Nucleus accumbens (tissue), 56 donors: ENCODE results near the gene NT5E.
A peak's percentile ranks its signal among the peaks of the same experiment; 100 is the strongest.
"Not testable (repeated sequence)": the region's sequence is repeated elsewhere in the genome, so short reads cannot be mapped to it uniquely, and the experiment has no call there.

Source experiments
- DNase-seq, 56 donors: peaks; one replicate each; lab custom pipeline; 2025; lab: John Stamatoyannopoulos, UW

The NT5E gene

DNA sequence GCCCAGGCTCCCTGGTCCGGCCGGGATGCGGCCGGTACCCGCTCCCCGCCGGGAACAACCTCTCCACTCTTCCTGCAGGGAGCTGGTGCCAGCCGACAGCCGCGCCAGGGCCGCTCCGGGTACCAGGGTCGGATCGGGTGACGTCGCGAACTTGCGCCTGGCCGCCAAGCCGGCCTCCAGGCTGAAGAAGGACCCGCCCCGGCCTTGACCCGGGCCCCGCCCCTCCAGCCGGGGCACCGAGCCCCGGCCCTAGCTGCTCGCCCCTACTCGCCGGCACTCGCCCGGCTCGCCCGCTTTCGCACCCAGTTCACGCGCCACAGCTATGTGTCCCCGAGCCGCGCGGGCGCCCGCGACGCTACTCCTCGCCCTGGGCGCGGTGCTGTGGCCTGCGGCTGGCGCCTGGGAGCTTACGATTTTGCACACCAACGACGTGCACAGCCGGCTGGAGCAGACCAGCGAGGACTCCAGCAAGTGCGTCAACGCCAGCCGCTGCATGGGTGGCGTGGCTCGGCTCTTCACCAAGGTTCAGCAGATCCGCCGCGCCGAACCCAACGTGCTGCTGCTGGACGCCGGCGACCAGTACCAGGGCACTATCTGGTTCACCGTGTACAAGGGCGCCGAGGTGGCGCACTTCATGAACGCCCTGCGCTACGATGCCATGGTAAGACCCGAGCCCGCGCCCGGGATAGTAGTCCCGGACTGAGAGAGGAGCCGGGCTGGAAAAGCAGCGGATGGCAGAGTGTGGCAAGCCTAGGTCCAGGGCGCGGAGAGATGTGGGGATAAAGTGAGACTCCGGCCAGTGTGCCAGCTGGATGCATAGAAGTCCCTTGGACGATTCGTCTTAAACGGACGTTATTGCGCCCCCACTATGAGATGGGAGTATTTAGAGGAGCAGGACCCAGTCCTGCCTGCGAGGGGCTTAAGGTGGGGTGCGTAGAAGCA is at the start of gene NT5E:
Gene NT5E (plus strand): TSS at position 266 of the 942 bp plus-strand sequence. CDS start 57 bp downstream, at position 323.
- peak in 47 of 56 donors; percentile 16 to 77 (median 49) for DNase-seq

DNA sequence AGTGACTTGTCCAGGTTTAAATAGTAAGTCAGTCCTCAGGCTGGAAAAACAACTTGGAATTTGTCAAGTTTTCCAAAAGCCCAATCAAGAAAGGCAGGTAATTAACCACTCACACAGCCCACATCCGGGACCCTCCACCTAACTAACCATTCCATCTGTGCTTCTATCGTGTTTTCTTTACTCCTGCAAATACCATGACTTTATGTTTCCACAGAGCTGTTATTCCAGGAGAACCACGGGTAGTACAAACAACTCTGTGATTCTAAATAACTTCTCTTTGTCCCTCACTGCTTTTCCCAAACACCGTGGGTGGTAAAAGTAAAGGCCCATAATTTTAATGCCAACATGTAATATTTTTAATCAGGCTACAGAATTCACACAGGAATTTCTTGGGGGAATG is 49.6 kb upstream of the NT5E start:
- no peak for DNase-seq

DNA sequence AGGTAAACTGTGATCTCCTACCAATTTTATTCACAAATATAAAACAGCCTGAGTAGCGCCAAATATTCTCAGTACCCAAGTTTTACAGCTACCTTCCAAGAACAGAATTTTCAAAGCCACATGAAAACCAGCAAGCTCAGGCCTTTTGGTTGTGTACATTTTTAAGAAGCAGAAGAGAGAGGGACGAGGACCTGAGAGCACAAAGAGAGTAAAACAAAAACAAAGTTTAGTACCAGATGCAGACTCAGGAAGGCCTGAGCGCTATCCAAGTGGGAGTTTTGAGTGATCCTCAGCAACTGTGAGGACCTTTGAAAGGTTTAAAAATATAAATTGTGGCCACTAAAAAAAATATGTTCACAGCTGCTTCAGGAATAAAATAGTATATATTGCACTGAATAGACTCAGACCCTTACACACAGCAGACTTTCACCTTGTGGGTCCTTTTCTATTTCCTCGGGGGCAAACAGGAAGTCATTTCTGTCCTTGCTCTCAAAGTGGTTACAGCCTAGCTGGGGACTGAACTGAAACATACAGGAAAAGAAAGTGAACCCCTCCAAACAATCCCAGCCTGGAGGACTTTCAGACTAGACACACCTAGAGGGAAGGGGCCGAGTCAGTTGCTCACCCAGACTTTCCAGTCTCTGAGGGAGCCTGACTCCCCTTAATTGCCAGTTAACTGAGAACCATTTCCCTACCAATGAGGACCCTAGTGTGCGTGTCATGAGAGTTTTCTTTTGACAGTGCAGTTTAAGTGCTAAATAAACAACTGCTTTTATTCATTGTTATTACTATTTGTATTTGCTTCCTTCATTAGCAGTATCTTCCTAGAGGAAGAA is 48.5 kb upstream of the NT5E start:
- DNase-seq = no peak

DNA sequence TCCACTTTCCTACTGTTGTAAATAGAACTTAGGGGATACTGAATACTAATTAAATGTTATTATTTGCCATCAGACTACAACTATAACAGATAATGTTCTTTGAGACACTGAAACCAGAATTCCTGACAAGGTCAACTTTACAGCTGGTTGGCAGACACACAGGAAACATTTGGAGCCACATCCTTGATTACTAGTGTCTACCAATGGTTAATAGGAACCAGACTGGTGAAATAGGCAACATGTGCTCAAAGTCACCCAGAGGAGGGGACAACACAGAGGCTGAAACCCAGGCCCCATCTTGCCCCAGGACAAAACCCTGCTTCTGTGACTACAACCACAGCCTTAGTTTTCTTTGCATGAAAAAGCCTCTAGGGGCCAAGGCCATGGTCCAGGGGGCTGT is 47.8 kb upstream of the NT5E start:
- DNase-seq = no peak

DNA sequence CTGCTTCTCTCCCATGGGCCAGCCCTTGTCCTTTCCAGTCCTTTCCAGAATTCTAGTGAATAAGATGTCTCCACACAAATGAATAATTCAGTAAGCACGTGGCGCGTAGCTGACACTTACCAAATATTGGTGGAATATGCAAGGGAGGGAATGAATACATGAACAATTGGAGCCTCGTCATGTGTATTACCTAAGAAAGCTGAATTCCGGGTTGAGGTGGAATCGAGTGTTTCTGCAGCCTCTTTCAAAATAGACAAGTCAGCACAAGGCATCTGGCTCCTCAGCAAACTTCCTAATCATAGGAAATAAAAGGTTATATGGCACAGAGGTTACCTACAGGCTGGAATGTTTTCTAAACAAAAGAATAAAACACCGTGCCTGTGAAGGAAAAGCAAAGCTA is 47.0 kb upstream of the NT5E start:
- no peak for DNase-seq

DNA sequence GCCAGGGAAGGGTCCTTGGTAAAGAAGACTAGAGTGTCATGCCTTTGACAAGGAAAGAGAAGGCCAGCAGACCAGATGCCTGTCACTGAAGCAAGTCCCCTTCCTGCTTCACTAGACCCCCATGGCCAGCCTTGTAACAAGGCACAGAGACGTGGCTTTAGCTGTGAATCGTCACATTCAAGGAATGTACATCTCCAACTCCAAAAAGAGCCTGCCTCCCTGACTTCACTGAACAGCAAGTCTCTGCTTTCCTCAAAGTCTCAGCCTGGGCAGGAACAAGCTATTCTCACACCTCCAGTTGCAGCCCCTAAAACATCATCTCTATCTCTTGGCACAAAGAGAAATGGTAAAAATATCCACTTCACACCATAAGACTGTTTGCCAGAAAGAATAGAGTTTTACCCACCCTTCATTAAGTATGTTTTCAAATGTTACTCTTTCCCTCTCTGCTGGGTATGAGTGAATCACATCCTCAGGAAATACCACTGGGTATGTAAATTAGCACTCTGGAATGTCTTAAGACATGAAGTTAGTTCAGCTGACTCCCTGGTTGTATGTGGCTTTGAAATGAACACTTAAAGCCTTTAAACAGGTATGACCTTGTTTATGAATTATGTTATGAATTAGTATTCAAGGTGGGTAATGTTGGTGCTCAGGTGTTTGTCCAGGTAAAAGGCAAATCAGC is 46.4 kb upstream of the NT5E start:
- DNase-seq = no peak

DNA sequence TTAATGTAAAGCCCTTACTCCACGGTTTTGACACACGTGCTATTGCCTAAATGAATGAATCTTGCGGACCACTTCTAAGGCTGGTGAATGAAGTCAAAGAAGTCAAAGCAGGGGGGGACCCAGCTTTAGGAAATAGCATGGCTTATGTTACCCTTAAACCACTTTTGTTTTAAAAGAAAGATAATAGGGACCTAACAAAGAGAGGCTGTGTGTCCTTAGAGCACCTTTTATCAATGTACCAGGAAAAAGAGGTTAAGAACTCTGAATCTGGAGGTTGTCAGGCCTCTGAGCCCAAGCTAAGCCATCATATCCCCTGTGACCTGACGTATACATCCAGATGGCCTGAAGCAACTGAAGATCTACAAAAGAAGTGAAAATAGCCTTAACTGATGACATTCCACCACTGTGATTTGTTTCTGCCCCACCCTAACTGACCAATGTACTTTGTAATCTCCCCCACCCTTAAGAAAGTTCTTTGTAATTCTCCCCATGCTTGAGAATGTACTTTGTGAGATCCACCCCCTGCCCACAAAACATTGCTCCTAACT is 45.8 kb upstream of the NT5E start:
- not testable (repeated sequence) for DNase-seq

DNA sequence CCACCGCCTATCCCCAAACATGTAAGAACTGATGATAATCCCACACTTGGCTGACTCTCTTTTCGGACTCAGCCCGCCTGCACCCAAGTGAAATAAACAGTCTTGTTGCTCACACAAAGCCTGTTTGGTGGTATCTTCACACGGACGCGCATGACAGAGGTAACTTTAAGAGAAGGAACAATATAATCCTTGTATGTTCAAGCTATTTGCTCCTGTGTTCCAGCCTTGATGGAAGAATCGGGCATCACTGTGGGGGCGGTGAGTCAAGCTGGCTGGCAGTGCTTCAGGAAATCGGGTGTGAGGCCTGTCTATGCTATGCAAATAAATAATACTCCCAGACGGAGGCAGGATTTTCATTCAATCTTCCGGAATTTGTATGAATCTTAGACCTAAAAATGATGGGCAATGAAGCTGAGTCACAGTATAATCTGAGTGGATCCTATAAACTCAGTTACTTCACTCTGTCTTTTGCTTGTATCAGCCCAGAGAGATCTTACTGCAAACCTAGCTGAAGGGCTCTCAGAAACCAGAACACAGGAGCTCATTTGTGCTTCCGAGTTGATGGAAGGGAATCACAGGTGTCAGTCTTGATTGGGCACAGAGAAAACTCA is 45.2 kb upstream of the NT5E start:
- peak in 1 of 56 donors; percentile 5 for DNase-seq

DNA sequence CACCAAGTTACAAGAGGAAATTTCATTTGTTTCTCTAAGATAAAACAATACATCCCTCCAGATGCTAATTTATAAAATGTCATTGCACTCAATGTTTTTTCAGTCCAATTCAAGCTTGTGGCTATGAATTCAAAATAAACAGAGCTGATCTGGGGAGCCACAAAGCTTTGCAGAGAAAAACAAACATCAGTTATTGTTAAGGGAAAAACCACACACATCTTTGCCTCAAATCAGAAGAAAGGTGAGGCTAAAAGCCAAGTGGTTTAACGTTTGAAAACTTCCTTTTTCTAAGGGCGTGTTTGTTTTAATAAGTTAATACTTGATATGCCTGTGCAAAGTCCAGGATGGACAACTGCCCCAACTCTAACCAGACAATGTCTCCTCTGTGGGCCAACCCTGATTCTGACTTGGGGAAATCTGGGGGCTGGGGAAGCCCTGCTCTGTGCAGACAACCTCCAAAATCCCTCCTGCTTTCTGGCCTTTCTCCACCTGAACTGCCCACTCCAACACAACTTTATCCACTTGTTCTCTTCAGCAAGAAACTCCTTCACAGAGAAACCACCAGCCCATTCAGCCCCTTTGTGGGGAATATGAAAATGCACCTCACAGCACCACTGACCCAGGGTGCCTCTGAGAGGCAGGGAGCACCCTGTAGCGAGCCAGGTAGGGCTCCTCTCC is 44.6 kb upstream of the NT5E start:
- no peak for DNase-seq

DNA sequence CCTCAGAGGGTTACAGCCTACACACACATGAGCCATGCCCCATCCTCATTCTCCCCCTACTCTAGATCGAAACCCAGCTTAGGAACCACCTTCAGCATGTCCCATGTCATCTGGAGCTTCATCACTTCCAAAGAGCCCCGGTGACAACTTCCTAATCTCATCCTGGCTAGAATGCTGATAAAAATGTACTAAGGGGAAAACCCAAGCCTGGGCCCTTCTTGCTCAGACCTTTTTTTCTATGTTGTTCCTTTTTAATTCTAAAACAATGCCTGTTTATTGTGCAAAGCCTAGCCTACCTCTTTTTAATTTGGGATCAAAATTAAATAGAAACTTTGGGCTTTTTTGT is 44.1 kb upstream of the NT5E start:
- no peak for DNase-seq

DNA sequence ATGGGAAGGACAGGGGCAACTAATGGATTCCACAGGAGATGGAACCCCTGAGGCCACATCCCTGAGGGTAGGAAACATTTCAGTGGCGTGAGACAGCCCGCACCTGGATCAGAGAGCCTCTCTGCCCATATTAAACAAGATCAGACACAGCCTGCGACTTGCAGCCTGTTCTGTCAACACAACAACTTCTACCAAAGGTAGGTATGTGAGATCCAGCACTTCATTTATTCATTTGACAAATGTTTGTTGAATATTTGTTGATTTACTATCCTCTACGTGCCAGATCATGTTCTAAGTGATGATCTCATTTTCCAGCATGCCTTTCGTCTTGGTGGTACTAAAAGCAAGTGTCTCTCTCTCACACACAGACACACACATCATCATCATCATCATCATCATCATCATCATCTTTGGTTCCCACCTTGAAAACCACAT is 43.2 kb upstream of the NT5E start:
- DNase-seq = no peak

DNA sequence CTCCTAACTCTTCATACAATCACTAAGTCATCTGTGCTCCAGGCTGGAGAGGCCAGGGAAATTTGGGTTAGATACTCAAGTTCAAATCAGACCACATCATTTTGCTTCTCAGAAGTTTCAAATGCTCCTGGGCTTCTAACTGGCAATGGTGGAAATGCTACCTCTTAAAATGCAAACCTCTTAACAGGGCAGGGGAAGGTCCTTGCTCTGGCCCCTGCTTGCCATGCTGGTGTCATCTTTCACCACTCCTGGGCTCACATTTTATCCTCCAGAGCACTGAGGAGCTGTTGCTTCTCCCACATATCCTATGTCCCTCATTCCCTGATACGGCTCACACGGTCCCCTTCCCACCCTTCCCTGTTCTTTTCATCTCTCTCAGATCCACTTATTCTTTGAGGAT is 41.8 kb upstream of the NT5E start:
- DNase-seq = no peak

DNA sequence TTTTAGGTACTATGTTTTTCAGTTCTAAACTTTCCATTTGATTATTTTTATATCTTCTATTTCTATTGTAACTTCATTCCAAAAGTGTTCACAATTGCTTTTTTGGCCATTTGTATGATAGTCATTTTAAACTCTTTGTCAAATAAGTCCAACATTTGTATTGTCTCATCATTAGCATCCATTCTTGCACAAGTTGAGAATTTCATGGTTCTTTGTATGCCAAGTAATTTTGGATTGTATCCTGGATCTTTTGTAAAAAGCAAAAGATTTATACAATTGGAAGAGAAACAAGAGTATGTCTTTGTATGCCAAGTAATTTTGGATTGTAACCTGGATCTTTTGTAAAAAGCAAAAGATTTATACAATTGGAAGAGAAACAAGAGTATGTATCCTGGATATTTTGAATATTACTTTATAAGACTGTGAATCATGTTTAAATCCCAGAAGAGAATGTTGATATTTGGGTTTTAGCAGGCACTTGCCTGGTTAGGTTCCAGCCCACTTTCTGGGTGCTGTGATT is 36.9 kb upstream of the NT5E start:
- DNase-seq = no peak

DNA sequence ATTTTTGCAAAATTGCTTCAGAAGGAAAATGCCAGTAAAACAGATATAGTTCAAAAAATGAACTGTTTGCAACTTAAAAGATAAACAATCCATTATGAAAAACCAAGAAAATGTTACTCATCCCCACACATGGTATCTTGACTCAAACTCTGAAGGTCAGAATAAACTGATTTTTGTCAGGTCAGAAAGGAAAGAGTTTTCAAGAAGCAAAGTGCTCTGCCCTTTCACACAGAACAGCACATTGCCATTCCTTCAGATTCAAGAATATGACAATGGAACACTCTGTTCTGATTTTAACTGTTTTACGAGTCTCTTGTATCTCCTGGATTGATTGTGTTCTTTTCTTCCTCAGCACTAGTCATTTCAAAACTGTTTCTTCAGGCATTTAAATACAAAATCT is 33.8 kb upstream of the NT5E start:
- DNase-seq = no peak

DNA sequence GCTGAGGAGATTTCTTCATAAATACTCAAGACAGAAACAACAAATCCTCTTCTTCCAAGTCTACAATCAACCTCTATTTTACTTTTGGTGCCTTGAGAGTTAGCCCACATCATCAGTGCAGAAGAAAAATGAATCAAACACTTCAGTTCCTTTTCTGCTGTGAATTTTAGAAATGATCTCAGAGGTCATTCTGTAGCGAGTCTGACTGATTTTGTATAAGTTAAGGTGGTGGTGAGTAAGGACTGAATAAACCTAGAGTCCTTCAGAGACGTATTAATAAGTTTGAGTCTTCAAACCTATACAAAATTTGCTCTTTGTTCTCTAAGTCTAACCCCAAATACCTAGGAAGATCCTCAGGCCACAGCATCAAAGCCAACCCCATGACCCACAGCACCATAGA is 33.1 kb upstream of the NT5E start:
- no peak for DNase-seq

DNA sequence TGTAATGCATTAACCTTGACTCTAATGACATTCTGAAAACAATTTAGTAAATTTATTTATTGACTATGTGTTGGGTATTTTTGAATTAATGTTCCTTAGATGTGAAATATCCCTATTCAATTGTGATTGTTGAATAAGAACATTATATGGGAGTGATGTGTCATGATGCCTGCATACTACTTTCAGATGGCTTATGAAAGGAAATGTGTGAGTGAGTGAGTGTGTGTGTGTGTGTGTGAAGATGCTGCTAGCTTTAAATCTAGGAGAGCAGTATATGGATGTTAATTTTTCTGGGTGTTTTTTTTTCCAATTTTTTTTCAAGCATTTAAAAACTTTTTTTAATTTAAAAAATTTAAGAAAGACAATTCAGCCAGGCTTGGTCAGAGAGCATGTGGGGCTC is 32.5 kb upstream of the NT5E start:
- no peak for DNase-seq

DNA sequence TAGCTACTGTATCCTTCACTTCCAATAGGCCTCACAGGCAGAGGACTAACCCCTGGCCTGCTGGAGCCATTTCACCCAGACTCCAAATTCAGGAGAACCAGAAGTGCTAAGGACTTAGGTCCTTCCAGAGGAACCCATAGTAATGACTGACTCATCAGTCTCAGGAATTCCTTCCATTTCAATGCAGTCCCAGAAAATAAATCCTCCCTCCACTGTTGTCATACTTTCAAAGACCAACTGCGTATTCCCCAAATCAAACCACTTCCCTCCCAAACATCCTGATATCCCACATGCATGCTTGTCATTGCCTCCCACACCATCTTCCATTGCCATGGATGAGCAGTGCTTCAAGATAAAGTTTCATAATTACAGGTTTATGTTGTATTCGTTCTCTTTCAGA is 31.8 kb upstream of the NT5E start:
- DNase-seq = no peak

DNA sequence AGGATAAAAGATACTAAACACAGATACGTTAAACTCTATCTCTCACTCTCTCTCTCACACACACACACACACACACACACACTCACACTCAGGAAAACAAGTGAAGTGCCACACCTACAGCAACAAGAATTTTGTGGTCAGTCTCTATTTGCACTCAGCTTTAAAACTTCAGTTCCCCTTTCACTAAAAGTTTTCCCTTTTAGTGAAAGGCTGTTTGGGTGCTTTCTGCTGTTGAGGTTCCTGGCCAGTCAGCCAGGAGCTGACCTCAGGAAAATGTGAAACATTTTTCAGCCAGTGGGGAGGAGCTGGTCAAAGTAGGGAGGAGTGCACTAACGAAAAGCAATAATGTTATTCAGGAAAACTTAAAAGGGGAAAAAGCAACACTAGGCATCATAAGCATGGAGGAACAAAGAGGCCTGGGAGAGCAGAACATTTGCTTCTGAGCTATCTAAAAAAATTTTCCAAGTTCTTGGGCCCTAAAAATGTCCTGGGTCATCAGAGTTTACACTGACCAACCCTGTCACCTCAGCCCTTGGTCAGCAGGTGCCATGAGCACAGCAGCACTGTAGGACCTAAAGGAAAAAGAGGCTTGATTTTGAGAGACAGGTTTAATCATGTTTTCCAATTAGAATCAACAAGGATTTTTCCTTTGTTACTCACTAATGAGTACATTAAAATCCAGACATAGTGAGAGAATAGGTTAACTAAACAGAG is 30.7 kb upstream of the NT5E start:
- DNase-seq = no peak

DNA sequence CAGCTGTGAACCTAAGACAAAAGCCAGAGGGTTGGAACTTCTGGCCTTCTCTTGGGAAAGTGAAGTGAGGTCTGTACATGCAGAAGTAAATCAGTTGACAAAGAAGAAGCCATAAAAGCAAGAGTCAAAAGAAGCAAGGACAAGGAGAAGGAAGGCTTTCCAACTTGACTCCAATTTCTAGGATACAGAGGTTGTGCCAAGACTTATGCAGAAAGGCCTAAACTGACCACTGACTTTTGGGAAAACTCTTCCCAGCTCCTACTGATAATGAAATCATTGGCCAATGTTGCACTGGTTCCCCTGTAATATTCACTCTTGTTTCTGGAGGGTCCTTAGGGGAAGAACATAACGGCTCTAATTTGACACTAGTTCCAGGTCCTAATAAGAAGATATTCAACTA is 29.3 kb upstream of the NT5E start:
- no peak for DNase-seq
